CD14-positive monocyte (primary cell): ENCODE results near the gene GNB5. TPM values are rescaled to one million over a fixed set of nuclear protein-coding genes. Genes with fewer than 3 reads are reported as not detected.

Experiments
- DNase-seq, 3 donors: peaks; one replicate each; pipeline ENCODE4 v3.0.0-alpha.2; 2011 to 2022
- H2AFZ ChIP-seq: 2 replicates; pipeline ENCODE4 v1.6.0; 2012; ENCODE audit warnings: mild to moderate bottlenecking, low read depth, low read length, inconsistent platforms; ENCODE audit not compliant: insufficient read depth, poor library complexity, severe bottlenecking
- H3K27ac ChIP-seq, 2 donors: 1 replicate in 1 of 2; 2 replicates in 1 of 2; pipeline ENCODE4 v1.5.1; 2012 to 2013; ENCODE audit warnings: low read length in 2 of 2, control low read depth in 1 of 2, inconsistent platforms in 1 of 2, low read depth in 1 of 2, mild to moderate bottlenecking in 1 of 2
- H3K27me3 ChIP-seq, 2 donors: one replicate each; pipeline versions ENCODE4 v1.6.0 to v1.6.1; 2011 to 2013; ENCODE audit warnings: low read length in 2 of 2; ENCODE audit not compliant: control insufficient read depth in 2 of 2, insufficient read depth in 2 of 2
- H3K36me3 ChIP-seq, 2 donors: replicated peaks in 1 of 2; 1 replicate in 1 of 2; 2 replicates in 1 of 2; pipeline versions ENCODE4 v1.5.1 to v1.6.1; 2012 to 2013; ENCODE audit warnings: low read length in 2 of 2, control low read depth in 1 of 2, inconsistent platforms in 1 of 2, mild to moderate bottlenecking in 1 of 2; ENCODE audit not compliant: insufficient read depth in 2 of 2, control insufficient read depth in 1 of 2
- H3K4me1 ChIP-seq, 2 donors: 1 replicate in 1 of 2; 2 replicates in 1 of 2; pipeline versions ENCODE4 v1.5.1 to v1.6.1; 2012 to 2013; ENCODE audit warnings: low read length in 2 of 2, control low read depth in 1 of 2, inconsistent platforms in 1 of 2, mild to moderate bottlenecking in 1 of 2, moderate library complexity in 1 of 2; ENCODE audit not compliant: insufficient read depth in 2 of 2, control insufficient read depth in 1 of 2
- H3K4me2 ChIP-seq: replicated peaks from 2 replicates; pipeline ENCODE3; 2012; ENCODE audit warnings: low read length, moderate library complexity, mild to moderate bottlenecking; ENCODE audit not compliant: poor library complexity, severe bottlenecking; ENCODE audit errors: extremely low read depth
- H3K4me3 ChIP-seq, 3 experiments: fragments of 200-600 bp in 1 of 3; sonication (generic) in 1 of 3; replicated peaks in 1 of 3; 1 replicate in 2 of 3; 2 replicates in 1 of 3; pipeline ENCODE4 v1.5.1; 2011 to 2013; ENCODE audit warnings: low read length in 3 of 3, mild to moderate bottlenecking in 3 of 3, control low read depth in 2 of 3, low read depth in 2 of 3, inconsistent platforms in 1 of 3, moderate library complexity in 1 of 3
- H3K79me2 ChIP-seq: 2 replicates; pipeline ENCODE4 v1.6.0; 2012; ENCODE audit warnings: mild to moderate bottlenecking, control low read depth, inconsistent platforms, low read length, moderate library complexity; ENCODE audit not compliant: insufficient read depth
- H3K9ac ChIP-seq: 2 replicates; pipeline ENCODE4 v1.6.0; 2017; ENCODE audit warnings: low read length, mild to moderate bottlenecking; ENCODE audit not compliant: insufficient read depth, poor library complexity, severe bottlenecking
- H3K9me3 ChIP-seq, 2 donors: replicated peaks in 1 of 2; 1 replicate in 1 of 2; 2 replicates in 1 of 2; pipeline versions ENCODE4 v1.5.1 to v1.6.1; 2012 to 2013; ENCODE audit warnings: low read length in 2 of 2, control low read depth in 1 of 2; ENCODE audit not compliant: control insufficient read depth in 1 of 2, insufficient read depth in 1 of 2
- H4K20me1 ChIP-seq: 2 replicates; pipeline ENCODE4 v1.6.0; 2012; ENCODE audit warnings: mild to moderate bottlenecking, low read length, control low read depth, moderate library complexity; ENCODE audit not compliant: insufficient read depth
- H3K27ac Mint-ChIP-seq, 7 donors: one replicate each; pipeline ENCODE4 v1.8.0; 2020; ENCODE audit warnings: mild to moderate bottlenecking in 7 of 7, mixed read lengths in 7 of 7, moderate library complexity in 6 of 7, inconsistent platforms in 2 of 7
- H3K27me3 Mint-ChIP-seq, 3 donors: one replicate each; pipeline ENCODE4 v1.8.0; 2021 to 2022; ENCODE audit warnings: low read depth in 3 of 3, mild to moderate bottlenecking in 3 of 3, mixed read lengths in 3 of 3, moderate library complexity in 3 of 3, inconsistent platforms in 1 of 3
- H3K36me3 Mint-ChIP-seq, 2 donors: one replicate each; pipeline ENCODE4 v1.8.0; 2020; ENCODE audit warnings: mixed read lengths in 2 of 2, inconsistent platforms in 1 of 2, mild to moderate bottlenecking in 1 of 2
- H3K4me1 Mint-ChIP-seq: one replicate; pipeline ENCODE4 v1.8.0; 2020; ENCODE audit warnings: mild to moderate bottlenecking, mixed read lengths
- H3K4me3 Mint-ChIP-seq, 2 donors: one replicate each; pipeline ENCODE4 v1.8.0; 2020; ENCODE audit warnings: mild to moderate bottlenecking in 2 of 2, mixed read lengths in 2 of 2, moderate library complexity in 1 of 2
- H3K9me3 Mint-ChIP-seq, 7 donors: one replicate each; pipeline ENCODE4 v1.8.0; 2020 to 2022; ENCODE audit warnings: mixed read lengths in 7 of 7, mild to moderate bottlenecking in 6 of 7, moderate library complexity in 6 of 7, inconsistent platforms in 2 of 7
- WGBS: methylation state at CpG from one replicate; pipeline ENCODE4 v1.1.5; 2013; ENCODE audit warnings: missing lambda C conversion rate; ENCODE audit not compliant: insufficient coverage; 5-methylcytosine and 5-hydroxymethylcytosine counted together
- intact Hi-C, 2 donors: fragments of 100-400 bp; cut with micrococcal nuclease; formaldehyde crosslinking; loops; one replicate each; pipeline versions ENCODE4 v1.15.0 to v1.15.1; 2023
- polyA plus RNA-seq, 3 donors: library from polyadenylated mRNA; depleted of rRNA in 1 of 3; unstranded in 2 of 3; stranded (reverse) in 1 of 3; fragments of 300-500 nt in 2 of 3; fragments of >200 nt in 1 of 3; fragmentation: Illumina TruSeq in 2 of 3; gene quantifications; 1 replicate in 2 of 3; 2 replicates in 1 of 3; pipeline ENCODE4 v1.2.3, GENCODE V29; 2012 to 2021
- TF ChIP-seq, protein P1 (sequence below): fragments of 200-600 bp; IDR thresholded peaks from one replicate; pipeline ENCODE4 v1.8.0; 2022; ENCODE audit warnings: antibody characterized with exemption, mild to moderate bottlenecking

Gene GNB5
- polyA plus RNA-seq, 3 donors: 3.1 to 5.4 (median 4.3) TPM

DNA sequence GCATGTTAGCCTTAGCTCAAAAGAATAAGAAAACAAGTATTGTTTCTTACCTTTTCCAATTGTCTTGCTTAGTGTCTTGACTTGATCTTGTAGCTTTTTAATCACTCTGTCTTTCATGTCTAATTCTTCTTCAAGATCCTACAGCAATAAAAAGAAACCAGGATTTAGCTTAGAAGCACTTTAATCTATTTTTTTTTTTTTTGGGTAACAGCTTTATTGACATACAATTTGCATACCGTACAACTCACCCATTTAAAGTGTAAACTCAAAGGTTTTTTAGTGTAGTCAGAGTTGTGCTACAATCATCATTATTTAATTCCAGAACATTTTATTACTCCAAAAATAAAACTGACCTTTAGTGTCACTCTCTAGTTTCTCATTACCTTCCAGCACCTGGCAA lies 23.4 kb upstream of the GNB5 start:
- Histone ChIP-seq H3K9me3 (no peaks in the 10 kb centered on the region), H3K79me2 (no peaks in the 10 kb centered on the region), H3K27ac (no peak overlapping the region), H3K9ac (no peak overlapping the region), H3K4me3 (no peak overlapping the region), H4K20me1 (no peaks in the 10 kb centered on the region), H3K36me3 (no peaks in the 10 kb centered on the region), H2AFZ (no peak overlapping the region), H3K27me3 (no peaks in the 10 kb centered on the region), H3K4me2 (no peak overlapping the region), H3K4me1 (no peaks in the 10 kb centered on the region)
- no peak for DNase-seq
- Mint-ChIP-seq H3K4me3 (no peak overlapping the region), H3K4me1 (no peaks in the 10 kb centered on the region), H3K27ac (no peak overlapping the region), H3K27me3 (no peaks in the 10 kb centered on the region), H3K36me3 (no peaks in the 10 kb centered on the region), H3K9me3 (peaks cover 0 to 2% (median 0%) of the 10 kb centered on the region in 7 donors)
- WGBS: no CpG with 5 or more reads among the region's 1 CpG
- intact Hi-C loops: no loop called here
- TF ChIP-seq, protein P1, sequence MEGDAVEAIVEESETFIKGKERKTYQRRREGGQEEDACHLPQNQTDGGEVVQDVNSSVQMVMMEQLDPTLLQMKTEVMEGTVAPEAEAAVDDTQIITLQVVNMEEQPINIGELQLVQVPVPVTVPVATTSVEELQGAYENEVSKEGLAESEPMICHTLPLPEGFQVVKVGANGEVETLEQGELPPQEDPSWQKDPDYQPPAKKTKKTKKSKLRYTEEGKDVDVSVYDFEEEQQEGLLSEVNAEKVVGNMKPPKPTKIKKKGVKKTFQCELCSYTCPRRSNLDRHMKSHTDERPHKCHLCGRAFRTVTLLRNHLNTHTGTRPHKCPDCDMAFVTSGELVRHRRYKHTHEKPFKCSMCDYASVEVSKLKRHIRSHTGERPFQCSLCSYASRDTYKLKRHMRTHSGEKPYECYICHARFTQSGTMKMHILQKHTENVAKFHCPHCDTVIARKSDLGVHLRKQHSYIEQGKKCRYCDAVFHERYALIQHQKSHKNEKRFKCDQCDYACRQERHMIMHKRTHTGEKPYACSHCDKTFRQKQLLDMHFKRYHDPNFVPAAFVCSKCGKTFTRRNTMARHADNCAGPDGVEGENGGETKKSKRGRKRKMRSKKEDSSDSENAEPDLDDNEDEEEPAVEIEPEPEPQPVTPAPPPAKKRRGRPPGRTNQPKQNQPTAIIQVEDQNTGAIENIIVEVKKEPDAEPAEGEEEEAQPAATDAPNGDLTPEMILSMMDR: no peak

DNA sequence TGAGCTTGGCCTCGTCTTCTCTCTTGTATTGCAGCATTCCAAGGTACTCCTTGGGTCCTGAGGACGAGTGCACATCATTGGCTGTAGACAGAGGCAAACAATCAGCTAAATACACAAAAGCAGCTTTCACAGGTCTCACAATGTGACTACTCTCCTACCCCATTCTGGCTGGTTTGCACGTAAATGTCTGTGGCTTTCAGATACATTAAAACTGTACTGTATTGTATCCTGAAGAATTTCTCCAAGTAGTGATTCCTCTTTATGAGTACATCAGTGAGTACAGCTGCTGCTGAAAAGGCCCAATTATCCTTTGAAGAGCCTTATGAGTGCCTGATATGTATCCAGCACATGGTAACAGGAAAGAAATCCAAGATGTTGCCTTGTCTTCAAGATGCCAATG lies 22.0 kb upstream of the GNB5 start:
- H3K36me3 ChIP-seq: no peaks in the 10 kb centered on the region

More for the DNA sequence above, 22.0 kb upstream of the GNB5 start:
- no peak overlapping the region for H3K4me3 ChIP-seq
- Mint-ChIP-seq H3K4me1 (peaks cover 10% of the 10 kb centered on the region), H3K9me3 (peaks cover 0 to 2% (median 0%) of the 10 kb centered on the region in 7 donors), H3K27ac (no peak overlapping the region), H3K4me3 (no peak overlapping the region), H3K36me3 (no peaks in the 10 kb centered on the region), H3K27me3 (peaks cover 0 to 1% (median 0%) of the 10 kb centered on the region in 3 donors)
- no peak overlapping the region for H2AFZ ChIP-seq
- no peak overlapping the region for H3K4me2 ChIP-seq
- WGBS: 85% methylated on average over 2 of the region's 3 CpGs
- no peak overlapping the region for H3K9ac ChIP-seq
- intact Hi-C loops: no loop called here
- DNase-seq: no peak
- no peak overlapping the region for H3K27ac ChIP-seq
- H3K4me1 ChIP-seq: peaks cover 9 to 13% of the 10 kb centered on the region in 2 donors
- TF ChIP-seq, protein P1: no peak
- H3K79me2 ChIP-seq: no peaks in the 10 kb centered on the region
- no peaks in the 10 kb centered on the region for H3K9me3 ChIP-seq
- H3K27me3 ChIP-seq: no peaks in the 10 kb centered on the region
- H4K20me1 ChIP-seq: no peaks in the 10 kb centered on the region
